Rectal smooth muscle tissue (tissue), 1 donor: ENCODE data around the gene PIGW.
"Not testable (repeated sequence)": the region's sequence is repeated elsewhere in the genome, so short reads cannot be mapped to it uniquely, and the experiment has no call there.

ENCODE experiments used
- H3K27ac ChIP-seq: one replicate; pipeline ENCODE4 v1.7.0; 2013; ENCODE audit warnings: low read depth, low read length, inconsistent platforms
- H3K27me3 ChIP-seq: one replicate; pipeline ENCODE4 v1.7.0; 2013; ENCODE audit warnings: low read length; ENCODE audit not compliant: control insufficient read depth, insufficient read depth
- H3K36me3 ChIP-seq: one replicate; pipeline ENCODE4 v1.7.0; 2013; ENCODE audit warnings: low read length; ENCODE audit not compliant: control insufficient read depth, insufficient read depth
- H3K4me1 ChIP-seq: one replicate; pipeline ENCODE4 v1.7.0; 2013; ENCODE audit warnings: low read length; ENCODE audit not compliant: control insufficient read depth, insufficient read depth
- H3K4me3 ChIP-seq: one replicate; pipeline ENCODE4 v1.7.0; 2013; ENCODE audit warnings: low read length
- H3K9ac ChIP-seq: one replicate; pipeline ENCODE4 v1.7.0; 2013; ENCODE audit warnings: low read length

The PIGW gene

DNA sequence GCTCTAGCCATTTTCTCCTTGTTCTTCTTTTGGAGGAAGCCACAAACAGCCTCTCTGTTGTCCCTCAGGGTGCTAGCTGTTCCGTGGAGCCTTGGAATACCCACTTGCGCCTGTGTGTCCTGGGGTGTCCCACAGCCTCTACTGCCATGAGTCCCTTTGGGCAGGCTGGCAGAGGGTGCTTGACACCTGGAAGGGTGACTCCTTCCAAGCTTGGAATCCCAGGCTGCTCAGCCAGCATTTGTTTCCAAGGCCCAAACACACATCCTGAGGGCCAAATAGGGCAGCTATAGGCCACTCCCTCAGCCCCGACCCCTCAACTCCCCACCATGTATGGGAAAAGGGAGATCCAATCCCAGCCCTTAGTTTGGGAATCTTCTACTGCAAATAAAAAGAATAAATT, 33.4 kb upstream of the PIGW start:
- Histone ChIP-seq H3K4me3 (no peak overlapping the region), H3K36me3 (peaks cover 24% of the 10 kb centered on the region), H3K27me3 (no peaks in the 10 kb centered on the region), H3K9ac (no peak overlapping the region), H3K4me1 (no peaks in the 10 kb centered on the region), H3K27ac (no peak overlapping the region)

DNA sequence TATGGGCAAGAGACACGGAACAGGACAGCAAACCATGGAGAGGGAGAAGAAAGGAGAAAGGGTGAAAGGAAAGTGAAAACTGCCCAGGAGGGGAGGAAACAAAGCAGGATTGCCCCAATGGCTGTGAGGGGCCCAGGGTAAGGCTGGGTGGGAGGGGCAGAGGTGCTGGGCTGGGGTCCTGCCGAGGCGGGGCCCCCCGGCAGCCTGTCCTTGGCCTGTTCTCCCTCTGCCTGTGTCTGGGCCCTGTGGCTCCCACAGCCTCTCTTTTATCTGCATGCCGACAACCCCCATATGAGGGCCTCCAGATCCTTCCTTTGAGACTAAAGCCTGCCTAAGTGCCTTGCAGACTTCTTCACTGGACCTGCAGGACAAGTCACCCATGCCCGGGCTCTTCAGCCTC, 32.8 kb upstream of the PIGW start:
- Histone ChIP-seq H3K36me3 (peaks cover 27% of the 10 kb centered on the region), H3K27ac (no peak overlapping the region)

DNA sequence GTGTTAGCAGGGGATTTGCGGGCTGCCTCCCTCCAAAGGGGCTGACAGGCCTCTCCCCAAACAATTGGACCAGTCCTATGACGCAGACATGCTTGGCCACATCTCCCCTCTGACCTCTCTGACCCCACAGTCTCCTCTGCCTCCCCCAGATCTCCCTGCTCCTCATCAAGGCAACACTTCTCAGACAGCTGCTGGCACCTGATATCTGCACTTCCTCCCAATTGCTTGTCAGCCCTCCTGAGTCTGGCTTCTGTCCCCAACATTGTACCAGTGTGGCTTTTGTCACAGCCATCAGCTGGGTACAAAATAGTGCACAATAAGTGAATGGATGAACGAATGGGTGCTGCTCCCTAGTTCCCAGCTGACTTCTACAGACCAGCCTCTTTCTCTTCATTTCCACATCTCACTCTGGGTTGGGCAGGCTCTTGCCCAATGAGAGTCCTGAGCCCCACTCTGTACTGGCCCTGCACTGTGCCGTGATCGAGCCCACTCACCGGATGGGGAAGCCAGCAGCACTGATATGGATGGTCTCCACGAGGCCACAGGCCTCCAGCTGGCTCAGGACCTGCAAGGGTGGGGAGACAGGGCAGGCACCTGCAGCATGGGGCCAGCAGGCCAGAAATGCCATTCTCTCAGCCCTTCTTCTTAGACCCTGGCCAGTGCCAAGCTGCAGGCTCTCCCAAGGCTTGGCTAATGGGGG, 31.2 kb upstream of the PIGW start:
- Histone ChIP-seq H3K27ac (no peak overlapping the region), H3K4me3 (no peak overlapping the region), H3K36me3 (peaks cover 24% of the 10 kb centered on the region), H3K27me3 (no peaks in the 10 kb centered on the region), H3K4me1 (no peaks in the 10 kb centered on the region), H3K9ac (no peak overlapping the region)

More for the DNA sequence above, 32.8 kb upstream of the PIGW start:
- Histone ChIP-seq H3K4me1 (no peaks in the 10 kb centered on the region), H3K4me3 (no peak overlapping the region), H3K27me3 (no peaks in the 10 kb centered on the region), H3K9ac (no peak overlapping the region)

DNA sequence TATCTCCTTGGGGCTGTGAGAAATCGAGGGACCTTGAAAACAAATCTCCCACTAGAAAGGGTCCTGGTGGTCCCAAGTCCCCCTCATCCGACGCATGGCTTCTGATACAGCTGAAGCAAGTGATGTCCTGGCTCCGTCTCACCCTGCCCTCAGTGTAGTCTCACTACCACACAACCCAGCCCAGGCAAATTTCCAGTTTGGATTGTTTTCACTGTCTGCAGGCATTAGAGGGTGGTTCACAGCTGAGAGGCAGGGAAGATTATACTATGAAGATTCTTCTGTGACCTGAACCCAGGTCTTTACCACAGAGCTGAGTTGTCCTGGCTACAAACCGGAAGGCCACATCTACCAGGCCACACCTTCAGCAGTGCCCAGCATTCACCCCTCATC, 30.6 kb upstream of the PIGW start:
- H3K4me1 ChIP-seq: no peaks in the 10 kb centered on the region
- no peak overlapping the region for H3K27ac ChIP-seq
- peaks cover 21% of the 10 kb centered on the region for H3K36me3 ChIP-seq
- H3K9ac ChIP-seq: no peak overlapping the region
- H3K27me3 ChIP-seq: no peaks in the 10 kb centered on the region
- H3K4me3 ChIP-seq: no peak overlapping the region

DNA sequence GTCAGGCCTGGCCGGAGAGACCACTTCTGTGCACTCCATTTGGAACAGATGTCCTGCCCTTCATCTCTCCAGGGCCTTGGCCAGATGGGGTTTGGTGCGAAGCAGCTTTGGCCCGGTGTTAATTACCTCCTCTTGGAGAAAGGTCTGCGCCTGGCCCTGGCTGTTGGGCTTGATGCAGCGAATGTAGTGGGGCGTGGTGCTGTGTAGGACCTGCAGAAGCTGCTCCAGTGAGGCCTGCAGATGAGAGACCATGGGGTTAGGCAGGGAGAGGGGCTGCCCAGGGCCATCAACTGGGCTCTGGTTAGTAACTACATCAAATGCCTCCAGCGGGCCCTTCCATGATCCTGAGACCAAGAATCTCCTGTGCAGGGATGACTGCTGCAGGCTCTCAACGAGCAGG, 29.6 kb upstream of the PIGW start:
- Histone ChIP-seq H3K36me3 (peaks cover 21% of the 10 kb centered on the region), H3K27me3 (no peaks in the 10 kb centered on the region), H3K4me3 (no peak overlapping the region), H3K9ac (no peak overlapping the region), H3K27ac (no peak overlapping the region), H3K4me1 (no peaks in the 10 kb centered on the region)

DNA sequence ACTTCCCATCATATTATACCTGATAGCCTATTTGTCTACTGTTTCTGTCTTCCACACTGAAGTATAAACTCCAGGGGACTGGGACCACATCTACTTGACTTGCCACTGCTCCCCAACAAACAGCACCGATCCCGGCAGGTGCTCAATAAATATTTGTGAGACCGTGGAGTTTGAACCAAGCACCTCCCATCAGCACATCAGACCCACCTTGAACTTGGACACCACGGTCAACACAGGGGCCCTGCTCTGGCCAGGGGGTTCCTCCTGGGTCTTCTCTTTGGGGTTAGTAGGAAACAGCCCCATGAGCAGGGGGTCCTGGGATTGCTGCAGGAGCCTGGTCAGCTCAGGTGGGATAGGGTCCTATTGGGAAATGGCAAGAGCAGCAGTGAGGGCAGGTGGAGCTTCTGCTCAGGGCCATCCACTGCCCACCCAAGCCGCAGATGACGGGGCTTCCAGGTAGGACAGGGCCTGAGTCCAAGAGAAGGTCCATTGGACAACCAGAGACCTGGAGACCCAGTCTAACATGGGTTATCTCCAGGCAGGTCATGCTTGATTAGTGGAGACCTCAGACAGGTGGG, 28.4 kb upstream of the PIGW start:
- Histone ChIP-seq H3K4me3 (no peak overlapping the region), H3K27ac (no peak overlapping the region), H3K9ac (no peak overlapping the region), H3K4me1 (no peaks in the 10 kb centered on the region), H3K36me3 (peaks cover 14% of the 10 kb centered on the region), H3K27me3 (no peaks in the 10 kb centered on the region)

DNA sequence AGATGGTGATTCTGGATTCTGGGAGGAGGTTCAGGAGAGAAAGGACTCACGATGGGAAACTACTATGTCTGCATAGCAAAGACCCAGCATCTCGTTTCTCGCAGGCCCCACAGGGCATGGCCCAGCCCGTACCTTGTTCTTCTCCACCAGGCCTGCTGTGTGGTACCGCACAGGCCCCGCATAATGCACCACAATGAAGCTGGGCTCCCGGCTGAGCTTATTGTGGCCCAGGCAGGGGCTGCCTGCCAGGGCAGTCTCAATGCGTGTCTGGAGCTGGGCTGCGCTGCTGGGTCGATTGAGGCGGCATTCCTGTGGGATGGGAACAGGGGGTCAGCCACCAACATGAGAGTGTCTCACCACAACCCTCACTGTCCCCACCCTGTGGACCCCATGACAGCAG, 28.0 kb upstream of the PIGW start:
- H3K9ac ChIP-seq: no peak overlapping the region
- H3K4me1 ChIP-seq: no peaks in the 10 kb centered on the region
- H3K4me3 ChIP-seq: no peak overlapping the region
- no peak overlapping the region for H3K27ac ChIP-seq
- peaks cover 14% of the 10 kb centered on the region for H3K36me3 ChIP-seq
- H3K27me3 ChIP-seq: no peaks in the 10 kb centered on the region

DNA sequence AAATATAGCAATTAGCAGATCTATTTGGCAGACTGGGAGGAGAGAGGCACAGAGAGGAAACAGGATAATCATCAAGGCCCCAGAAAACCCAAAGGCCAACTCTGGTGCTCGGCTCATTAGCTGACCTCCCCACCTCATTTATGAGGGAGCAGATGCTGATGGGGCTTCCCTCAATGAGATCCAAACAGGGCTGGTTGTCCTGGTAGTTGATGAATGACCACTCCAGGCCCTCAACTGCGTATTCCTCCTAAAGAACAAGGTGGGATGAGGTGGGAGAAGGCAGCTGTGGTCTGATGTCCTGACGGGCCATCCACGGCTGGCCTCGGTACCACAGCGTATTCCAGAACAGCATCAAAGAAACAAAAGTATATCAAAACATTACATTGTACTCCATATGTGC, 27.5 kb upstream of the PIGW start:
- no peaks in the 10 kb centered on the region for H3K4me1 ChIP-seq
- no peak overlapping the region for H3K27ac ChIP-seq
- peaks cover 14% of the 10 kb centered on the region for H3K36me3 ChIP-seq
- H3K4me3 ChIP-seq: no peak overlapping the region
- no peaks in the 10 kb centered on the region for H3K27me3 ChIP-seq
- no peak overlapping the region for H3K9ac ChIP-seq

DNA sequence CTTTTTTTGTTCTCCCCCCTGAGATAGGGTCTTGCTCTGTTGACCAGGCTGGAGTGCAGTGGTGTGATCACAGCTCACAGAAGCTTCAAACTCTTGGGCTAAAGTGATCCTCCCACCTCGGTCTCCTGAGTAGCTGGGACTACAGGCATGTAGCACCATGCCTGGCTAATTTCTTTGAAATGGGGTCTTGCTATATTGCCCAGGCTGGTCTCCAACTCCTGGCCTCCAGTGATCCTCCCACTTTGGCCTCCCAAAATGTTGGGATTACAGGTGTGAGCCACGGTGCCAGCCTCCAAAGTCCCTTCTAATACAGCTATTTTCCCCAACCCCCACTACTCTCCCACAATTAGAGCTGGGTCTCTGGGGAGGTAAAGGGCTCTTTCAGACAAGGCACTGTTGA, 26.3 kb upstream of the PIGW start:
- not testable (repeated sequence) for H3K9ac ChIP-seq, H3K27me3 ChIP-seq, H3K27ac ChIP-seq, H3K4me1 ChIP-seq, H3K4me3 ChIP-seq
- peaks cover 22% of the 10 kb centered on the region for H3K36me3 ChIP-seq

DNA sequence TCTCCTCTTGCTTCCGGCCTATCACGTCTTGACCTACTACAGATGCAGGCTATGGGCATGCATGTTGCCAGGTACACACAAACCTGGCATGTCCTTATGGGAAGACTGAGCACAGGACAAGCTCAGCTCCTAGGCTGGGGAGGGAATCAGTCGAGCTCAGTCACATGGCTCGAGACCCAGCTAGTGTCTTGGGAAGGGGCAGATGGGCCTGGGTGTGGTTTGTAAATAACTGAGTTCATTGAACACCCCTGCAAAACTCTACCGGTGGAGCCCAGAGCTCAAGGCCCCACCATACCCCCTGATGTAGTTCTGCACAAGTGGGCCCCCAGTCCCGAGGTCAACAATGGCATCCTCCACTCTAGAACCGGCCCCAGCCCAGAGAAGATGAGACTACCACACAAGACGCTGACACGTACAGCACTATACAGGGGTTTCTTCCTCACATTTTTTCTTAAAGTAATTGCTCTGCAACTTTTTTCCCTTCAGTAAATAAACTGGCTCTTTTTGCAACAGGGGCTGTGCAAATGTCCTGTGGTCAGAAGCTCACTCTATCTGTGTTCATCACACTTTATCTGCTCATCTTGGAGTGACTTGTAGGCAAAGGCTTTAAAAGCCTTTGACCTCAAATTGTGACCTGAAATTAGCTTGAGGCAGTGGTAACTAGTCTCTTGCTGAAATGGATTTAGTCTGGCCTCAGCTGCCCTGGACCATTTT, 25.4 kb upstream of the PIGW start:
- Histone ChIP-seq H3K27ac (no peak overlapping the region), H3K36me3 (peaks cover 20% of the 10 kb centered on the region), H3K27me3 (no peaks in the 10 kb centered on the region), H3K9ac (no peak overlapping the region), H3K4me1 (no peaks in the 10 kb centered on the region), H3K4me3 (no peak overlapping the region)

DNA sequence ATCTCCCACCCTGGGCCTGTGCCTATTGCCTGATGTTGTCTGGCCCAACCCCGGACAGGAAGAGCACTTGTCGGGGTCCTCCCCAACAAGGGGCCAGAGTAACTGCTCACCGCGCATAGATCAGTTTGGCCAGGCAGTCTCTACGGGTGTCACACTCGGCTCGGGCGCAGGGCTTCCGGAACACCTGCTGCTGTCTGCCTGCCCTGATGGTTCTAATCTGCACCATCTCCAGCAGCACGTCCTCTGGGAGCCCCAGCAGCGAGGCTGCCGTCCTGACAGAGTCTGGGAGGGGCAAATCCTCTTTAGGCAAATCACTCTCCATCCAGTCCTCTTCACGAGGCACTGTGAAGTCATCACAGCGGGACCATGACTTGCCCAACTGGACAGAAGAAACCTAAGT, 24.2 kb upstream of the PIGW start:
- no peaks in the 10 kb centered on the region for H3K27me3 ChIP-seq
- H3K4me3 ChIP-seq: no peak overlapping the region
- H3K4me1 ChIP-seq: no peaks in the 10 kb centered on the region
- peaks cover 16% of the 10 kb centered on the region for H3K36me3 ChIP-seq
- no peak overlapping the region for H3K9ac ChIP-seq
- no peak overlapping the region for H3K27ac ChIP-seq

DNA sequence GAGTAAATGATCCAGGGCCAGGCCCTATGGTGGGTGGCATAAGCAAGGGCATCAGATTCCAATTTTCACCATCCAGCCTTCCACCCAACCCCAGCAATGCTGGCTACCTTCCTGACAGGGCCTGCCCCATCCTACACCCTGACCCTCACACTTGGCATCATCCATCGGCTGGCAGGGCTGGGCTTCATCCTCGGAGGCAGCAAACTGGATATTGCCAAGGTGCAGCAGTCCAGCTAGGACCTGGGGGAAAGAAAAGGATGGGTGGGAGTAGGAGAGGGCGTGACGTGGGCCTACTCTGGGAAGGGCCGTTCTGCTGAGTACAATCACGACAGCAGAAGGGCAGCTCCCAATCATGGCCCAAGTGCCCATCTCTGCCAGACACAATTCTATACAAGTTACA, 23.6 kb upstream of the PIGW start:
- Histone ChIP-seq H3K27ac (no peak overlapping the region), H3K9ac (no peak overlapping the region), H3K4me1 (no peaks in the 10 kb centered on the region), H3K4me3 (no peak overlapping the region), H3K36me3 (peaks cover 16% of the 10 kb centered on the region), H3K27me3 (no peaks in the 10 kb centered on the region)

DNA sequence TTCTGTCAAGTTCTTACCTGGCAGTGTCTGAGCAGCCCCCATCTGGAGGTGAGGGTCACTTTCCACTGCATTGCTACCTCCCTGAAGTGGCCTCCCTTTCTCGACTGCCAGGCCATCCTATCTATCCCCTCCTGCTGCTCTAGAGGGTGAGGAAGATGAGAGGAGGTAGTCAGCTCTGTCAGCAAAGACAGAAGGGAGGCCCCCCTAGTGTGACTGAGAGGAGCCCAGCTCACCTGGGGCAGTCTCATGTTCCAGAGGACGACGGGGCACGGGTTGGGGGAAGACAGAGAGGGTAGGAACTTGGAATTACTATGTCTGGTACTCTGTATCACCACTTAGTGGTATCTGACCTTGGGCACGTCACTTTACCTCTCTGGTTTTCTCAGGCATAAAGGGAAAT, 22.1 kb upstream of the PIGW start:
- H3K27me3 ChIP-seq: no peaks in the 10 kb centered on the region
- no peak overlapping the region for H3K9ac ChIP-seq
- no peak overlapping the region for H3K4me3 ChIP-seq
- H3K4me1 ChIP-seq: no peaks in the 10 kb centered on the region
- peaks cover 13% of the 10 kb centered on the region for H3K36me3 ChIP-seq
- no peak overlapping the region for H3K27ac ChIP-seq
